Measurements from ENCODE around the gene RXRB.

RXRB gene

DNA sequence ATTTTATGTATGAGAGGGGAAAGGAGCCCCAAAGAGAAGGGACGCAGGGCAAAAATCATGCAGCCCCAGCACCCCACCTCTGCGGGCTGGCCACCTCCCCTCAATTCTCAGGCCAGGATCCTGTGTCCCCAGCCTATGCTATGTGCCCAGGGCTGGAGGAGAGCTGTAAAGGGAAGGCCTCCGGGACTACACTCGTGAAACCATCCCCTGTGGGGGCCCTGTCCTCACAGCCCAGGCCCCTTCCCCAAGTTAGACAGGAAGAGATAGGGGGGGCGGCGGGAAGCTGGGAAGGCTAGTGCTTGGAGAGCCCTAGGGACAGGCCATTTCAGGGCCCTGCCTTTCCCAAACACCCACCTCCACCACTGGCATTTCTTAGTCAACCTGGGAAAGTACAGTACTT, 6.8 kb downstream of the RXRB start:
- TF ChIP-seq, protein P1, sequence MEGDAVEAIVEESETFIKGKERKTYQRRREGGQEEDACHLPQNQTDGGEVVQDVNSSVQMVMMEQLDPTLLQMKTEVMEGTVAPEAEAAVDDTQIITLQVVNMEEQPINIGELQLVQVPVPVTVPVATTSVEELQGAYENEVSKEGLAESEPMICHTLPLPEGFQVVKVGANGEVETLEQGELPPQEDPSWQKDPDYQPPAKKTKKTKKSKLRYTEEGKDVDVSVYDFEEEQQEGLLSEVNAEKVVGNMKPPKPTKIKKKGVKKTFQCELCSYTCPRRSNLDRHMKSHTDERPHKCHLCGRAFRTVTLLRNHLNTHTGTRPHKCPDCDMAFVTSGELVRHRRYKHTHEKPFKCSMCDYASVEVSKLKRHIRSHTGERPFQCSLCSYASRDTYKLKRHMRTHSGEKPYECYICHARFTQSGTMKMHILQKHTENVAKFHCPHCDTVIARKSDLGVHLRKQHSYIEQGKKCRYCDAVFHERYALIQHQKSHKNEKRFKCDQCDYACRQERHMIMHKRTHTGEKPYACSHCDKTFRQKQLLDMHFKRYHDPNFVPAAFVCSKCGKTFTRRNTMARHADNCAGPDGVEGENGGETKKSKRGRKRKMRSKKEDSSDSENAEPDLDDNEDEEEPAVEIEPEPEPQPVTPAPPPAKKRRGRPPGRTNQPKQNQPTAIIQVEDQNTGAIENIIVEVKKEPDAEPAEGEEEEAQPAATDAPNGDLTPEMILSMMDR (IDR thresholded peaks at IDR 0.05): no peak
- no peak for TF ChIP-seq ZFX (IDR thresholded peaks at IDR 0.05; ENCODE audit: borderline replicate concordance)
- no peak overlapping the region for H3K27ac ChIP-seq

DNA sequence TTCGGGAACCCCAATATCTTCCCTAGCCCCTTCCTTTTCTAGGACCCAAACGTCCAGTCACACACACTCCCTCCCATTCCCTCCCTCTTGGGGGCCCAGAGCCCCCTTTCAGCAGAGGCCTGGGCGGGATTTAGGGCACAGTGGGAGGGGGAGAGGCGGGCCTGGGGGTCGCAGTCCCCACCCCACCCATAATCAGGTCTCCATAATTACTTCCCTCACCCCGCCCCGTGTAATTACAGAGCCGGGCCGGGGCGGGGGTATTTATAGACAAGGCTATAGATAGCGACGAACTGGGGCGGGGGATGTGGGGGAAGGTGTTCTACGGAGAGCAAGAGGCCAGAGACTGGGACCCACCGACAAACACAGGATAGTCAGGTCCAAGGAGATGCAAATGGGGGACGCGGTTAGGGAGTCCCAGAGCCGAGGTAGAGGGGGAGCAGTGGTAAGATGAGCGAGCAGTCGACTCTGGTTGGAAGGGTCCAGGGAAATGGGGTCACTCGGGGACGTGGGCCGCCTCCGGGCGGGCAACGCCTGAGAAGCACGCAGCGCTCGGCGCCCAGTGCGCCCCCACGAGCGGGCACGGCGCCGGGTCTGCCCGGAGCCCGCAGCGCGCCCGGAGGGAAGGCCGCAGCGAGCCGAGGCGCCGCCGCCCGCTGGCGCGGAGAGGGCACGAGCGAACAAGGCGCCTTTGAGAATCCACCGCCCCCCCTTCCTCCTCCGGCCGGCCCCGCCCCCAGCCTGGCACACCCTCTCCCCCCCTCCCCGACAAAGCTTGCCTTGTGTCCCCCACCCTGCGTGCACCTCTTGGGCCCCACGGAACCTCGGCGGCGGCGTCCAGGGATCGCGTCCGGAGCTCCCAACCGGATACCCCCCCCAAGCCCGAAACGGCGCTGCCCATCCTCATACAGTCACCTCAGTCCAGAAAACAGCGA, 7.5 kb downstream of the RXRB start:
- no peak overlapping the region for H3K27ac ChIP-seq
- no peak for TF ChIP-seq ZFX (IDR thresholded peaks at IDR 0.05; ENCODE audit: borderline replicate concordance)
- TF ChIP-seq, protein P1 (IDR thresholded peaks at IDR 0.05): no peak

DNA sequence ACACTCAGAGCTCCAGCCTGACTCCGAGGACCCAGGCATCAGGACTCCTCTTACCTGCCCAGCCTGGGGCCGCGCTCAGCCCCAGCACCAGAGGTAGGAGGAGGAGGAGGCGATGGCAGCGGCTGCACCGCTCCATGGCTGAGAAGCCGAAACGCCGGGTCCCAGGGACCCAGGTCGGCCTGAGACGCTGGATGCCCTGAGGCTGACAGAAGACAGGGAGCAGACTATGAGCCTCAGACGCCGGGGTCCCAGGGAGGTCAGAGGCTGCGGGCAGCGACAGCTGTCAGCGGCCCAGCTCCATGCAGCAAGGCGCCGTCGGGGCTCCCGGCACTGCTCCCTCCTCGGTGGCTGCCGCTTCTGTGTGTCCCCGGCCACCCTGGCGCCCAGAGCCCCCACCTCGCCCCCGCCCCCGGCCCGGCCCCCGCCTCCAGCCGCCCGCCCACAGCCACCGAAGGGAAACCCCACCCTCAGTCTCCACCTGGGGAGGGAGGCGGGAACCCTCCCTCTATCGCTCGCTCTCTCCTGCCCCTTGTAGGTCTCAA, 8.3 kb downstream of the RXRB start, which contains the start of gene COL11A2:
Gene COL11A2 (minus strand): TSS at position 363 of the 542 bp plus-strand sequence. CDS start 227 bp downstream, at position 136.
- H3K27ac ChIP-seq: no peak within 1 kb of the TSS
- TF ChIP-seq ZFX (IDR thresholded peaks at IDR 0.05; ENCODE audit: borderline replicate concordance): no peak
- TF ChIP-seq, protein P1 (IDR thresholded peaks at IDR 0.05): no peak

DNA sequence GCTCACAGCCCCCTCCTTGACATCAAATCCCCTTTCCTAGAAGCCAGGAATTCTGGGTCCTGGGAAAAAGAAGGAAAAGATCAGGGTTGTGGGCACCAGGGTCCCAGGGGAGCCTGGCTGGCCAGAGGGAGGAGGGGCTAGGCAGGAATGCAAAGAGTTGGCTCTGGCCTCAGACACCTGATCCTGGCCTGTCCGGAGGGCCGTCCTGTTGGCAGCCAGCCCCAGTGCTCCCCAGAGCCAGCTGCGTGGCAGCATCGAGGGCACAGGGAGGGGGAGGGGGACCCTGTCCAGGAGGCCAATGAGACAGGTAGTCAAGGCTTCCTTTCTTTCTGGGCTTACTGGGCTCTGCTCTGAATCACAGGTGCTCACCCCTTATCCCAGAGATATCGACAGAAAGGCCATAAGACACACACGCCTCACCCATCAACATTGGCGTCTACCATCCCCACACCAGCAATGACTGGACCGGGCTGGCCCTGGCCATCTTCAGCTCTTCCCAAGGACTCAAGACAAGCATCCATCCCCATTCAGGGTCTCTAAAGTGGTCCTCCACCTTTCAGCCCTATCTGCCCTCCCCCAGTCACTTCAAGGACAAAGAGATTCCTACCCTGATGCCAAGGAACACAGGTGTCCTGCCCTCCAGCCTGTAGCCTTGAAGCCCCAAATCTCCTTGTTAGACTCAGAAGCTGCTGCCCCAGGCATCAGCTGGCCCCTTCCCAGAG, 8.9 kb downstream of the RXRB start:
- no peak overlapping the region for H3K27ac ChIP-seq

DNA sequence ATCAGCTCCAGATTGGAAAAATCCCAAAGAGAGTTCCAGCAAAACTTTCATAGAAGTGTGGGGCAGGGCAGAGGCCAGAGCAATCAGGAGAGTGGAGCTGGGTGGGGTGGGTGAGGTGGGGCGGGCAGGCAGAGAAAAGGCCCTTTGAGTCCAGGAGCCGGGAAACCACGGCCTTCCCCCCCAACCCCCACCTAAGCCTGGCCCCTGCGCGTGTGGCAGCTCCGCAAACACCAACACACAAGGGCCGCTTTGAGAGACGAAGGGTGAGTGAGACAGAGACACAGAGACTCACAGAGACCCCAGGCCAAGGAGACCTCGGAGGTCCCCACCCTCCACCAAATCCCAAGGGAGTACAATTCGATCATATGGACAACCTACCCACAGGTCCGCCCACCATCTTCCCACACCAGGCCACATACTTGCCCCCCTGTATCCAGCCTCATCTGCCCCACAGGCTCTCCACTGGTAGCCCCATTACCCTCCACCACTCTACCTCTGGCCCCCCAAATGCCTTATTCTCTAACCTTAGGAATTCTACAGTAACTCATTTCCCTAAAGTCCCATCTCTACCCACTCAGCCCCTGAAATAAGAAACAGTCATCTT, 9.9 kb downstream of the RXRB start:
- no peak for TF ChIP-seq ZFX (IDR thresholded peaks at IDR 0.05; ENCODE audit: borderline replicate concordance)
- TF ChIP-seq, protein P1 (IDR thresholded peaks at IDR 0.05): no peak

More for the DNA sequence above, 8.9 kb downstream of the RXRB start:
- TF ChIP-seq, protein P1 (IDR thresholded peaks at IDR 0.05): no peak
- TF ChIP-seq ZFX (IDR thresholded peaks at IDR 0.05; ENCODE audit: borderline replicate concordance): no peak

GRCh38 chr6:33189625-33190448, 10.6 kb downstream of the RXRB start:
- no peak overlapping the region for H3K27ac ChIP-seq
- TF ChIP-seq ZFX (IDR thresholded peaks at IDR 0.05; ENCODE audit: borderline replicate concordance): no peak
- TF ChIP-seq, protein P1 (IDR thresholded peaks at IDR 0.05): no peak

More for the DNA sequence above, 9.9 kb downstream of the RXRB start:
- no peak overlapping the region for H3K27ac ChIP-seq
